K562 (cell line): Measurements from ENCODE around the gene STRIP1. TPM values are rescaled to one million over a fixed set of nuclear protein-coding genes. Genes with fewer than 3 reads are reported as not detected.
A peak's percentile ranks its signal among the peaks of the same experiment; 100 is the strongest.

Experiments
- CBX3 ChIP-seq, 2 experiments: IDR thresholded peaks; 1 replicate in 1 of 2; 2 replicates in 1 of 2; pipeline ENCODE4 v1.6.1; 2012; ENCODE audit warnings: inconsistent platforms in 2 of 2, low read length in 2 of 2, borderline replicate concordance in 1 of 2, control low read depth in 1 of 2
- CREM ChIP-seq: IDR thresholded peaks from 2 replicates; pipeline ENCODE4 v1.6.1; 2014; ENCODE audit warnings: antibody characterized with exemption, low read depth
- HDAC3 ChIP-seq: fragments of 450-650 bp; IDR thresholded peaks from 2 replicates; pipeline ENCODE4 v1.6.1; 2018; ENCODE audit warnings: borderline replicate concordance, mild to moderate bottlenecking, moderate library complexity; ENCODE audit not compliant: partially characterized antibody
- HDAC6 ChIP-seq: IDR thresholded peaks from 2 replicates; pipeline ENCODE4 v1.6.1; 2012; ENCODE audit warnings: low read depth, mild to moderate bottlenecking, control low read depth, inconsistent platforms, low read length, moderate library complexity
- KDM4B ChIP-seq, 2 experiments: fragments of 450-650 bp in 1 of 2; sonication (generic) in 1 of 2; IDR thresholded peaks; 2 replicates each; pipeline ENCODE4 v1.6.1; 2016 to 2017; ENCODE audit warnings: borderline replicate concordance in 2 of 2, antibody characterized with exemption in 1 of 2, low read depth in 1 of 2, mild to moderate bottlenecking in 1 of 2
- MAFG ChIP-seq: fragments of 450-650 bp; conservative IDR thresholded peaks from 2 replicates; pipeline ENCODE4 v1.6.1; 2016; ENCODE audit warnings: missing genetic modification characterization, missing compliant biosample characterization
- MAFK ChIP-seq: IDR thresholded peaks from 2 replicates; pipeline ENCODE4 v1.6.1; 2011; ENCODE audit warnings: low read length, improper control_type of control experiment
- MAZ ChIP-seq, 2 experiments: fragments of 450-650 bp in 1 of 2; sonication (generic) in 1 of 2; formaldehyde crosslinking; IDR thresholded peaks in 1 of 2; conservative IDR thresholded peaks in 1 of 2; 2 replicates each; pipeline versions ENCODE4 v1.4.0 to v1.5.0; 2020; ENCODE audit warnings: mild to moderate bottlenecking in 1 of 2, missing genetic modification reagents in 1 of 2
- NR2C1 ChIP-seq, 2 experiments: fragments of 450-650 bp; IDR thresholded peaks; 2 replicates each; pipeline ENCODE4 v1.6.1; 2017; ENCODE audit warnings: mild to moderate bottlenecking in 2 of 2, antibody characterized with exemption in 1 of 2, inconsistent platforms in 1 of 2, missing compliant biosample characterization in 1 of 2, missing genetic modification characterization in 1 of 2
- POLR2AphosphoS5 ChIP-seq: IDR thresholded peaks from 2 replicates; pipeline ENCODE4 v1.6.1; 2011; ENCODE audit warnings: mild to moderate bottlenecking, low read depth, low read length, moderate library complexity; ENCODE audit not compliant: control insufficient read depth, insufficient read depth
- SMAD1 ChIP-seq: fragments of 150-350 bp; IDR thresholded peaks from 2 replicates; pipeline ENCODE4 v1.6.1; 2014; ENCODE audit warnings: low read length, low read depth; ENCODE audit not compliant: partially characterized antibody
- SMAD4 ChIP-seq: fragments of 250-450 bp; sonication (Bioruptor Pico); conservative IDR thresholded peaks from 2 replicates; pipeline ENCODE4 v1.8.0; 2021; ENCODE audit warnings: inconsistent platforms, mild to moderate bottlenecking, moderate library complexity
- SNRNP70 ChIP-seq: fragments of 200-400 bp; formaldehyde crosslinking; optimal IDR thresholded peaks from 2 replicates; pipeline ENCODE3; 2017; ENCODE audit warnings: low read depth, low read length
- ZBTB12 ChIP-seq: fragments of 250-450 bp; sonication (Bioruptor Pico); IDR thresholded peaks from 2 replicates; pipeline ENCODE4 v1.4.0; 2020
- ZKSCAN8 ChIP-seq: fragments of 200-800 bp; sonication (Bioruptor generic); IDR thresholded peaks from 2 replicates; pipeline ENCODE4 v1.6.1; 2016; ENCODE audit warnings: missing genetic modification characterization, missing compliant biosample characterization
- ZNF23 ChIP-seq: fragments of 250-450 bp; sonication (Bioruptor Pico); IDR thresholded peaks from 2 replicates; pipeline ENCODE4 v1.4.0; 2020; ENCODE audit warnings: mild to moderate bottlenecking
- ZNF407 ChIP-seq: fragments of 450-650 bp; IDR thresholded peaks from 2 replicates; pipeline ENCODE4 v1.6.1; 2016; ENCODE audit warnings: low read depth
- ZNF668 ChIP-seq: fragments of 250-450 bp; sonication (Bioruptor Pico); IDR thresholded peaks from 2 replicates; pipeline ENCODE4 v1.8.0; 2022; ENCODE audit warnings: mild to moderate bottlenecking, inconsistent platforms
- ZNF79 ChIP-seq: fragments of 250-450 bp; sonication (Bioruptor Pico); IDR thresholded peaks from 2 replicates; pipeline ENCODE4 v1.4.0; 2020; ENCODE audit warnings: low read depth, mild to moderate bottlenecking, moderate library complexity
- polyA plus RNA-seq, 8 experiments: library from polyadenylated mRNA; depleted of rRNA in 4 of 8; stranded (reverse) in 5 of 8; unstranded in 3 of 8; fragments of >200 nt; fragmentation: Nextera tagmentation in 2 of 8; fragmentation: Illumina TruSeq in 1 of 8; extraction: Ambion mirVana in 2 of 8; extraction: Trizol in 1 of 8; gene quantifications; 2 replicates each; pipeline versions ENCODE4 v1.2.1 to v1.2.3, GENCODE V29; 2011 to 2014; ENCODE audit warnings: inconsistent platforms in 1 of 8, missing spikeins in 1 of 8
- total RNA-seq, 7 experiments: library from RNA; depleted of rRNA in 6 of 7; stranded (reverse); fragments of >200 nt in 6 of 7; fragmentation: Illumina TruSeq in 2 of 7; extraction: Trizol in 2 of 7; gene quantifications; 2 replicates each; pipeline versions ENCODE4 v1.2.1 to v1.2.3, GENCODE V29; 2011 to 2021; ENCODE audit warnings: low replicate concordance in 1 of 7

Gene STRIP1
- total and polyA plus RNA-seq, 9 of the 15 experiments (the other 6 are each of a cell fraction or from before 2014, with no cell fraction given), result 9.9 to 42.3 (median 32.0) TPM

GRCh38 chr1:110060034-110060661, 25.7 kb downstream of the STRIP1 start (continued):
- TF ChIP-seq ZNF407 (no peak), MAZ (CRISPR knock-in tag; conservative IDR thresholded peaks at IDR 0.05 in 1 of 2, IDR thresholded peaks at IDR 0.05 in 1 of 2) (peak; percentile 28 to 52; a peak in 3 of 4 replicates), MAFG (tag) (no peak), HDAC6 (no peak), KDM4B (IDR thresholded peaks at IDR 0.05; ENCODE audit: borderline replicate concordance in 2 of 2, low read depth in 1 of 2) (no peak), CREM (peak; percentile 71), NR2C1 (IDR thresholded peaks at IDR 0.05) (peak; percentile 76), NR2C1 (tag; IDR thresholded peaks at IDR 0.05) (peak; percentile 83), SMAD1 (no peak), SNRNP70 (no peak), SMAD4 (CRISPR knock-in tag) (peak; percentile 27; the same call in 1 of the 2 replicates), ZBTB12 (CRISPR knock-in tag) (no peak), ZNF79 (CRISPR knock-in tag) (no peak), ZNF23 (CRISPR knock-in tag) (no peak), ZKSCAN8 (CRISPR knock-in tag) (no peak), CBX3 (IDR thresholded peaks at IDR 0.05; ENCODE audit: borderline replicate concordance in 1 of 2, low read length in 2 of 2) (peak in 1 of 2 experiments; percentile 82; a peak in 1 of 3 replicates), ZNF668 (no peak), MAFK (0 out of 2 replicates have a peak, but pooled peaks have one; percentile 8), HDAC3 (no peak), POLR2AphosphoS5 (no peak)
